ENCODE measurements around the gene EMP3. TPM values are rescaled to one million over a fixed set of nuclear protein-coding genes. Genes with fewer than 3 reads are reported as not detected.
A peak's percentile ranks its signal among the peaks of the same experiment; 100 is the strongest.

EMP3 gene
- total RNA-seq, 4 donors from 2014 or later = 48.6 to 173 (median 58.9) TPM

GRCh38 chr19:48338802-48339503 lies 13.6 kb downstream of the EMP3 start:
- TF ChIP-seq CTCF (IDR thresholded peaks at IDR 0.05) = no peak
- ATAC-seq (ENCODE audit: low FRiP score) = no peak
- no peak for DNase-seq (ENCODE audit: low spot score)

- DNase-seq (ENCODE audit: low spot score) = no peak
- ATAC-seq (ENCODE audit: low FRiP score) = peak; percentile 35
- TF ChIP-seq CTCF (IDR thresholded peaks at IDR 0.05) = no peak
Measured at GRCh38 chr19:48340995-48341394, 15.6 kb downstream of the EMP3 start.

- ATAC-seq (ENCODE audit: low FRiP score) (no peak), DNase-seq (ENCODE audit: low spot score) (no peak)
- TF ChIP-seq CTCF (IDR thresholded peaks at IDR 0.05) = no peak
Measured at GRCh38 chr19:48341515-48342413, 16.4 kb downstream of the EMP3 start.

GRCh38 chr19:48342414-48342738 lies 17.0 kb downstream of the EMP3 start:
- ATAC-seq (ENCODE audit: low FRiP score) (no peak), DNase-seq (ENCODE audit: low spot score) (no peak)
- no peak for TF ChIP-seq CTCF (IDR thresholded peaks at IDR 0.05)

- DNase-seq (ENCODE audit: low spot score) (no peak), ATAC-seq (ENCODE audit: low FRiP score) (no peak)
- no peak for TF ChIP-seq CTCF (IDR thresholded peaks at IDR 0.05)
Measured at GRCh38 chr19:48342841-48343540, 17.6 kb downstream of the EMP3 start.

GRCh38 chr19:48344892-48345291 lies 19.5 kb downstream of the EMP3 start:
- no peak for TF ChIP-seq CTCF (IDR thresholded peaks at IDR 0.05)
- ATAC-seq (ENCODE audit: low FRiP score) = no peak
- DNase-seq (ENCODE audit: low spot score) = no peak

Data from omental fat pad (tissue), 4 donors.